GM10248 (cell line): ENCODE data around the gene ALLC.
"Not testable (repeated sequence)": the region's sequence is repeated elsewhere in the genome, so short reads cannot be mapped to it uniquely, and the experiment has no call there.

Experiments
- CTCF ChIA-PET: fragments of 300-600 bp; sonication (Branson Sonifier 250); formaldehyde crosslinking; extraction: SDS; loops from one replicate; lab custom pipeline; 2021; ENCODE audit warnings: antibody characterized with exemption; lab: Yijun Ruan, JAX
- POLR2A ChIA-PET: fragments of 350-650 bp; sonication (Branson Sonifier 250); formaldehyde crosslinking; extraction: SDS; loops from one replicate; lab custom pipeline; 2020; ENCODE audit warnings: antibody characterized with exemption; lab: Yijun Ruan, JAX
- DNase-seq: peaks from one replicate; pipeline ENCODE4 v3.0.0; 2012; ENCODE audit errors: extremely low spot score
- CTCF ChIP-seq: IDR thresholded peaks from 2 replicates; pipeline ENCODE4 v1.5.1; 2012; ENCODE audit warnings: mild to moderate bottlenecking, low read depth; ENCODE audit errors: extremely low read depth, missing control alignments, control extremely low read depth

Gene ALLC

GRCh38 chr2:3612639-3613523, 45.1 kb upstream of the ALLC start:
- ChIA-PET CTCF (interaction anchor here (1.1 kb wide), 1 partner anchor 26 kb away, joined by 3 read pairs; no protein-coding TSS in a partner anchor), POLR2A (interaction anchor here (0.7 kb wide), 1 partner anchor 53 kb away, joined by 4 read pairs; no protein-coding TSS in a partner anchor)
- no peak for DNase-seq
- TF ChIP-seq CTCF = no peak

GRCh38 chr2:3613524-3613905, 44.5 kb upstream of the ALLC start:
- no peak for DNase-seq
- TF ChIP-seq CTCF = no peak
- ChIA-PET POLR2A (interaction anchor here (0.7 to 0.9 kb wide), 2 partner anchors 18 to 54 kb away, joined by 3 to 4 read pairs; no protein-coding TSS in a partner anchor), CTCF (interaction anchor here (1.1 to 1.3 kb wide), 2 partner anchors 15 to 26 kb away, joined by 3 read pairs; no protein-coding TSS in a partner anchor)

- DNase-seq, POLR2A ChIA-PET: not testable (repeated sequence)
- CTCF ChIA-PET = interaction anchor here (1.3 kb wide), 1 partner anchor 14 kb away, joined by 3 read pairs; no protein-coding TSS in a partner anchor
These were observed 43.3 kb upstream of the ALLC start for GRCh38 chr2:3614743-3615142.

- DNase-seq, CTCF ChIA-PET, POLR2A ChIA-PET: not testable (repeated sequence)
These were observed 42.3 kb upstream of the ALLC start for GRCh38 chr2:3615541-3616200.

GRCh38 chr2:3616435-3617197, 41.4 kb upstream of the ALLC start:
- DNase-seq, CTCF ChIA-PET, POLR2A ChIA-PET: not testable (repeated sequence)

GRCh38 chr2:3617198-3617890, 40.7 kb upstream of the ALLC start:
- DNase-seq = no peak
- TF ChIP-seq CTCF = no peak
- CTCF ChIA-PET = no interaction called here
- POLR2A ChIA-PET = no interaction called here

GRCh38 chr2:3618367-3618766, 39.6 kb upstream of the ALLC start:
- TF ChIP-seq CTCF = no peak
- POLR2A ChIA-PET = no interaction called here
- CTCF ChIA-PET = interaction anchor here (1.8 kb wide), 1 partner anchor 11 kb away, joined by 7 read pairs; no protein-coding TSS in a partner anchor
- DNase-seq = no peak
